ENCODE data around the gene ANO10.
"Not testable (repeated sequence)": the region's sequence is repeated elsewhere in the genome, so short reads cannot be mapped to it uniquely, and the experiment has no call there.

The ANO10 gene

DNA sequence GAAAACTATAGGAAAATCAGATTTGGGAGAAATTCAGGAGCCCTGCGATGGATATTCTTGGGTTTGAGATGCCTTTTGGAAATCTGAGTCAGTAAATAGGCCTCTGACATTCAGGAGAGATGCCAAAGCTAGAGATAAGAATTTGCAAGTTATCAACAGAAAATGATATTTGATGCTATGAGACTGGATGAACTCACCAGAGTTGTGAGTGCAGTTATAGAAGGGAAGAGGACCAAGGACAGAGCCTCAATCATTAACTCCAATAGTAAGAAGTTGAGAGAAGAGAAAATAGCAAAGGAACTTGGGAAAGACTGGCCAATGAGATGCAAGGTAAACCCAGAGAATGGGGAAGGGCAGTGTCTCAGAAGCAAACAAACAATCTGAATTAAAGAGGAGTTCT is 7.9 kb upstream of the ANO10 start:
- in situ Hi-C loops (cut with HindIII; ENCODE audit: low sequenced_read_pairs): no loop called here

GRCh38 chr3:43629257-43629656 is 7.4 kb upstream of the ANO10 start:
- in situ Hi-C loops (cut with HindIII; ENCODE audit: low sequenced_read_pairs): no loop called here

DNA sequence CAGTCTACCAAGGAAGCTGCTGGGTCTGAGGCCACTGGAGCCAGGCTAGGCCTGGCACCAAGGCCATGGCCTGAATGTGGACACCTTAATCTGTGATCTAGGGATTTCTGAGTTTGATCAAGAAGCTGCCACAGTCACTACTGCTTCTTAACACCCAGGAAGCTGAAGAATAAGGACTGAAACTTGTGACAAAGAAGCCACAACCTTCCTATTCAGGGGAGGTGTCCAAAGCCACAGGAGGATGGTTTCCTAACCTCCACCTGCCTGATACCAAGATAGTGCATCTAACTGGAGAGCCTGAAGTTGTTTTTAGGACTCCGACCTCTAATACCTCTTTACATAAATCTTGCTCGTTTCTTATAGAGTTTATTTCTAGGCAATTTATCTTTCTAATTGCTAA is 5.5 kb upstream of the ANO10 start:
- in situ Hi-C loops (cut with HindIII; ENCODE audit: low sequenced_read_pairs): no loop called here

GRCh38 chr3:43624619-43625305 is 3.0 kb upstream of the ANO10 start:
- in situ Hi-C loops (cut with HindIII; ENCODE audit: low sequenced_read_pairs): no loop called here

GRCh38 chr3:43620831-43621655 is 768 bp downstream of the ANO10 start:
- in situ Hi-C loops (cut with HindIII; ENCODE audit: low sequenced_read_pairs): no loop called here

- in situ Hi-C loops (cut with HindIII; ENCODE audit: low sequenced_read_pairs): no loop called here
These were observed 2.2 kb downstream of the ANO10 start for GRCh38 chr3:43619588-43619987.

- in situ Hi-C loops (cut with HindIII; ENCODE audit: low sequenced_read_pairs): no loop called here
These were observed 3.7 kb downstream of the ANO10 start for GRCh38 chr3:43618142-43618541.

DNA sequence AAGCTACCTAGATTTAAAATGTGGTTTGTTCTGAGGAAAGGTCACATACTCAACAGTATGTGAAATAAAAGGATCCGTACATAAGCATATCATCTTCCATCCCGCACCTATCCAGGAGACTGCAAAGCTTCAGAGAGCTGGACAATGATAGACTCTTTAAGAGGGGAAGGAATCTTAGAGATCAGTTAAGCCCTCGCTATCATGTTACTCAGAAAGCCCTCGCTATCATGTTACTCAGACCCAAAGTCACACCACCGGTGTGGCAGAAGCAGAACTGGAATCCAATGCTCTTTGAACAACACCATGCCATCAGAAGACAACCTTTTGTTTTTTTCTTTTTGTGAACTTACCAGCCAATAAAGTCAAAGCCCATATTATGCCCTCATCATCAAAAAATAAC is 5.8 kb downstream of the ANO10 start:
- in situ Hi-C loops (cut with HindIII; ENCODE audit: low sequenced_read_pairs): no loop called here

GRCh38 chr3:43615133-43615532 is 6.7 kb downstream of the ANO10 start:
- in situ Hi-C loops (cut with HindIII; ENCODE audit: low sequenced_read_pairs): no loop called here

DNA sequence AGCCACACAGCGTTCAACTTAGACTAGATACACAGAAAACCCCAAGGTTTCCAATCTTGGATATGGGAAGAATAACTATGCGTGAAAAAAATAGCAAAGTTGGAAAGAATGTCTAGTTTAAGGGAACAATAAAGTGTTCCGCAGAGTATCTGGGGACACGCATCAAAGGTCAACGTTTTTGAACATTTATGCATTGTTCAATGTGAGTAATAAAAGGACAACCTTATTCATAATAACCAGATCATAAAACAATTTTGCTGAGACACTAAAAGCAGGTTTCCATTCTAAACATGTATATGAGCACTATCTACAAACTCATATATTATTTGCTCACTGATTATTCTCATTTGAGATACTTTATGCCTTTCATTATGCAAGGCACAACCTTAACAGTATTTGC is 7.8 kb downstream of the ANO10 start:
- in situ Hi-C loops (cut with HindIII; ENCODE audit: low sequenced_read_pairs): no loop called here

GRCh38 chr3:43612419-43612818 is 9.4 kb downstream of the ANO10 start:
- in situ Hi-C loops (cut with HindIII; ENCODE audit: low sequenced_read_pairs): no loop called here

DNA sequence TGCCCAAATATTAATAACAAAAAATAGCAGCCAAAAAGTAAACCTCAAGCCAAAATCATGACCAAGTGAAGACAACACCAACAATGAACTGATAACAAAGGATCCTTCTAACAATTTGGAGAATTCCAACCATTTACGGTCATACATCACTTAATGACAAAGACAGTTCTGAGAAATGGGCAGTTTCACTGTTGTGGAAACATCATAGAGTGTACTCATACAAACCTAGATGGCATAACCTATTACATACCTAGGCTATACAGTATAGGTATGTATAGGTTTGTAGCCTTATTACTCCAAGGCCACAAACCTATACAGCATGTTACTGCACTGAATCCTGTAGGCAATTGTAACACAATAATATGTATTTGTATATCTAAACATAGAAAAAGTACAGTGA is 12.4 kb downstream of the ANO10 start:
- in situ Hi-C loops (cut with HindIII; ENCODE audit: low sequenced_read_pairs): no loop called here

DNA sequence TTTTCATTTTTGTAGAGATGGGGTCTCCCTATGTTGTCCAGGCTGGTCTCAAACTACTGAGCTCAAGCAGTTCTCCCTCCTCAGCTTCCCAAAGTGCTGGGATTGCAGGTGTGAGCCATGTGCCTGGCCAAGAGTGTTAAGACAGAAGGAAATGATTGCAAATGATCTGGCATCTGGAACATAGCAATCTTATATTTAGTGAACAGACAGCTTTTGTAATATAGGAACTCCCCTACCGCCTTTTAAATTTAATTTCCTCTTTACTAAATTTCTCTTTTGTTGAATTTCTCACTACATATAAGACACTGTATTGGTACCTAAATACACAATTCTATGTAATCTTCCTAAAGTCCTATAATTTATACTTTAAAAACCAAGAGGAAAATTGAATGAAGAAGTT is 13.1 kb downstream of the ANO10 start:
- in situ Hi-C loops (cut with HindIII; ENCODE audit: low sequenced_read_pairs): no loop called here

- in situ Hi-C loops (cut with HindIII; ENCODE audit: low sequenced_read_pairs): no loop called here
These were observed 15.5 kb downstream of the ANO10 start for GRCh38 chr3:43606284-43606683.

DNA sequence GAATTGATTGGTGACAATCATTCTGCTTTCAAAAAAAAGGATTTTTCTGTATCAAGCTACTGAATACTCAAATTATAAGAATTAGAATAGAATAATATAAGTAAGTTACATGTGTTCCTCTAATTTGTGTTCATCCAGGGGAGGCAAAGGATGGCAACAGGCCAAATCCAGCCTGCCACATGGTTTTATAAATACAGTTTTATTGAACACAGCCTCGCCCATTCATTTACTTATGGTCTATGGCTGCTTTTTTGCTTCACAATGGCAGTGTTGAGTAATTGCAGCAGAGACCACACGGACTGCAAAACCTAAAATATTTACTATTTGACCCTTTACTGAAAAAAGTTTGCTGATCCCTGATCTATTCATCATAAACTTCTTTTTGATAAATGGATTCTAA is 21.9 kb downstream of the ANO10 start:
- in situ Hi-C loops (cut with HindIII; ENCODE audit: low sequenced_read_pairs): not testable (repeated sequence)

DNA sequence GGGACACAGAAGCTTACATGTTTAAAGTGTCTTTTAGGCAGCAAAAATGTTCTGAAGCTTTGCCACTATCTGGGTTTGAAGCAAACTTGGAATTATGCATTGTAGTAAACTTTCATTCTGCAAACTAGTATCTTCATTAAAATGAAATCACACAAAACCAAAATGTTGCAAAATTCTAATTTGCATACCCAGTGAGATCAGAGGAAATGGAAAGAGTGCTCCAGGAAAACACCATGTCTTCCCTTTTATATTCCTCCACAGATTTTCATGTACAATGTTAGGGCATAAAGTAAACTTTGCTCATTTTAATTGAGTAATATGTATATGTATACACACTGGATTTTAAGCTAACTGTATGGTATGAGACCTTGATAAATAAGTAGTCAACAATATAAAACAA is 23.9 kb downstream of the ANO10 start:
- in situ Hi-C loops (cut with HindIII; ENCODE audit: low sequenced_read_pairs): no loop called here

DNA sequence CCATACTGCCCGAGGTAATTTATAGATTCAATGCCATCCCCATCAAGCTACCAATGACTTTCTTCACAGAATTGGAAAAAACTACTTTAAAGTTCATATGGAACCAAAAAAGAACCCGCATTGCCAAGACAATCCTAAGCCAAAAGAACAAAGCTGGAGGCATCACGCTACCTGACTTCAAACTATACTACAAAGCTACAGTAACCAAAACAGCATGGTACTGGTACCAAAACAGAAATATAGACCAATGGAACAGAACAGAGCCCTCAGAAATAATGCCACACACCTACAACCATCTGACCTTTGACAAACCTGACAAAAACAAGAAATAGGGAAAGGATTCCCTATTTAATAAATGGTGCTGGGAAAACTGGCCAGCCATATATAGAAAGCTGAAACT is 25.6 kb downstream of the ANO10 start:
- in situ Hi-C loops (cut with HindIII; ENCODE audit: low sequenced_read_pairs): not testable (repeated sequence)

DNA sequence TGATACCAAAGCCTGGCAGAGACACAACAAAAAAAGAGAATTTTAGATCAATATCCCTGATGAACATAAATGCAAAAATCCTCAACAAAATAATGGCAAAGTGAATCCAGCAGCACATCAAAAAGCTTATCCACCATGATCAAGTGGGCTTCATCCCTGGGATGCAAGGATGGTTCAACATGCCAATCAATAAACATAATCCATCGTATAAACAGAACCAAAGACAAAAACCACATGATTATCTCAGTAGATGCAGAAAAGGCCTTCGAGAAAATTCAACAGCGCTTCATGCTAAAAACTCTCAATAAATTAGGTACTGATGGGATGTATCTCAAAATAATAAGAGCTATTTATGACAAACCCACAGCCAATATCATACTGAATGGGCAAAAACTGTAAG is 26.5 kb downstream of the ANO10 start:
- in situ Hi-C loops (cut with HindIII; ENCODE audit: low sequenced_read_pairs): not testable (repeated sequence)

DNA sequence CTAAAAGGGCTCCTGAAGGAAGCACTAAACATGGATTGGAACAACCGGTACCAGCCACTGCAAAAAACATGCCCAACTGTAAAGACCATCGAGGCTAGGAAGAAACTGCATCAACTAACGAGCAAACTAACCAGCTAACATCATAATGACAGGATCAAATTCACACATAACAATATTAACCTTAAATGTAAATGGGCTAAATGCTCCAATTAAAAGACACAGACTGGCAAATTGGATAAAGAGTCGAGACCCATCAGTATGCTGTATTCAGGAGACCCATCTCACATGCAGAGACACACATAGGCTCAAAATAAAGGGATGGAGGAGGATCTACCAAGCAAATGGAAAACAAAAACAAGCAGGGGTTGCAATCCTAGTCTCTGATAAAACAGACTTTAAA is 28.2 kb downstream of the ANO10 start:
- in situ Hi-C loops (cut with HindIII; ENCODE audit: low sequenced_read_pairs): not testable (repeated sequence)

GRCh38 chr3:43591866-43592265 is 29.9 kb downstream of the ANO10 start:
- in situ Hi-C loops (cut with HindIII; ENCODE audit: low sequenced_read_pairs): not testable (repeated sequence)

DNA sequence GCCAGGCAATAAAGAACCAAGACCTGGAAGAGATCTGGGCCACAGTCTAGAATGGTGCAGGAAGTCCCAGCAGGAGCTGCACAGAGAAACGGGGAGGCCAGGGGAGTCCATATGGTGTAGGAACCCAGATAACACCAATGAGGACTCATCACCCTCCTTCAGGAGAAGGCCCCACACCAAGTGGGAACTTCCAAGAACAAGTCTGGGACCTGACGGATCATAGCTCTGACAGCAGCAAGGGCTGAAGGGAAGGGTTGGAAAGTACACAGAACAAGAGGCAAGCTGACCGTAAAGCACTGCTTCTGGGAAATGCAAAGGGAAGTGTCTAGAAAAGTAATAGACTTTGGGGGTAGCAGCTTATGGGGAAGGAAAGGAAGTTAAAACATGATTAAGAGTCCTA is 34.5 kb downstream of the ANO10 start:
- in situ Hi-C loops (cut with HindIII; ENCODE audit: low sequenced_read_pairs): no loop called here

DNA sequence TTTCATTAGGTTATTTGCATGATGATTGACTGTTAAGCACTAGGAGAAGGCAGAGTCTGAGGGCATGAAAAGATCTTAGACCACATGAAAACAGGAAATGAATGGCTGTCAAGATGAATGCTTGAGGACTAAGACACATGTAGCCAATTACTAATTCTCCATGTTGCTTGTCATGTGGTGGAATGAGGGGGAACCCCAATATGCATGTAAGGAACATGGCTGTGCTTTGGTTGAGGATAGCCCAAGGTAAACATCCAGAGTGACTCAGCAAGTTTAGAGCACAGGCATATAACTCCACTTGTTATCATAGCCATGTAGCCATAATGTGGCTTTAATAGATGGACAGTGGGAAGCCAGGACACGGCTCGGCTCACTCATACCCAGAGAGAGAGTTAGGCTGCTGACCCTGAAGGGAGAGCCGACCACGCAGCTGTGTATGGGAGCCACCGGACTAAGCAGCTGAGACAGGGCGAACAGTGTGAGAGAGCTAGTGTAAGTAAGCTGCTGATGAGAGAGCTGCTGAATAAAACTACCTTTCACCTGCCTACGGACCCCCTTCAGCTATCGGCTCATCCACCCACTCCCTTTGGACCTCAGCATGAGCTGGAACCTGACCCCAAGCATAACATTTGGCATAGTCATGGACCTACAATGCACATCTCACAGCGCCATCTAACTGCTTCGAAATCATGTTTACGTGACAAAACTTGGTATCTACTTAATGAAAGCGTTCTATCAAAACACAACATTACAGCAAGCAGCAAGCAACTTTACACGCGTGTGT is 37.6 kb downstream of the ANO10 start:
- in situ Hi-C loops (cut with HindIII; ENCODE audit: low sequenced_read_pairs): no loop called here

Measured in DLD1 (cell line).